CD4-positive, alpha-beta T cell (primary cell): Measurements from ENCODE around the gene CHD2. TPM values are rescaled to one million over a fixed set of nuclear protein-coding genes. Genes with fewer than 3 reads are reported as not detected.
"Not testable (repeated sequence)": the region's sequence is repeated elsewhere in the genome, so short reads cannot be mapped to it uniquely, and the experiment has no call there.

Source experiments
- ATAC-seq: fragments of 200-7000 bp; cut with Tn5 transposase; one replicate; pipeline ENCODE4 v1.10.0; 2022; ENCODE audit warnings: mild to moderate bottlenecking; ENCODE audit not compliant: poor library complexity
- CTCF ChIA-PET: fragments of 350-600 bp; sonication (Branson Sonifier 250); formaldehyde crosslinking; loops from one replicate; lab custom pipeline; 2021; ENCODE audit warnings: antibody characterized with exemption, inconsistent platforms; lab: Charles Lee
- POLR2A ChIA-PET: fragments of 350-600 bp; sonication (Branson Sonifier 250); formaldehyde crosslinking; loops from one replicate; lab custom pipeline; 2021; ENCODE audit warnings: antibody characterized with exemption, inconsistent platforms; lab: Charles Lee
- DNase-seq, 14 experiments: peaks; one replicate each; pipeline ENCODE4 v3.0.0-alpha.2; 2013 to 2020; ENCODE audit warnings: mixed read lengths in 2 of 14
- H3K27ac ChIP-seq, 2 donors: one replicate each; pipeline versions ENCODE4 v1.5.1 to v1.7.0; 2013; ENCODE audit warnings: low read length in 2 of 2, low read depth in 1 of 2, mild to moderate bottlenecking in 1 of 2
- H3K27me3 ChIP-seq, 2 experiments: 1 replicate in 1 of 2; 2 replicates in 1 of 2; pipeline versions ENCODE4 v1.6.1 to v1.7.0; 2013; ENCODE audit warnings: low read length in 2 of 2, control low read depth in 1 of 2, mild to moderate bottlenecking in 1 of 2, moderate library complexity in 1 of 2; ENCODE audit not compliant: insufficient read depth in 2 of 2, control insufficient read depth in 1 of 2
- H3K36me3 ChIP-seq: one replicate; pipeline ENCODE4 v1.6.1; 2013; ENCODE audit warnings: low read length, control low read depth; ENCODE audit not compliant: insufficient read depth
- H3K4me1 ChIP-seq: one replicate; pipeline ENCODE4 v1.6.1; 2013; ENCODE audit warnings: low read length, control low read depth; ENCODE audit not compliant: insufficient read depth
- H3K4me3 ChIP-seq: one replicate; pipeline ENCODE4 v1.5.1; 2013; ENCODE audit warnings: mild to moderate bottlenecking, low read length, moderate library complexity
- H3K9me3 ChIP-seq, 2 experiments: 1 replicate in 1 of 2; 2 replicates in 1 of 2; pipeline versions ENCODE4 v1.6.1 to v1.7.0; 2013; ENCODE audit warnings: low read length in 2 of 2, mild to moderate bottlenecking in 2 of 2, control low read depth in 1 of 2, moderate library complexity in 1 of 2; ENCODE audit not compliant: control insufficient read depth in 1 of 2, insufficient read depth in 1 of 2
- H3K27ac Mint-ChIP-seq: one replicate; pipeline ENCODE4 v1.8.0; 2020; ENCODE audit warnings: mixed read lengths
- H3K27me3 Mint-ChIP-seq: one replicate; pipeline ENCODE4 v1.8.0; 2021; ENCODE audit warnings: mixed read lengths
- H3K36me3 Mint-ChIP-seq: one replicate; pipeline ENCODE4 v1.8.0; 2021; ENCODE audit warnings: low read depth, mixed read lengths
- H3K4me1 Mint-ChIP-seq: one replicate; pipeline ENCODE4 v1.8.0; 2021; ENCODE audit warnings: low read depth, mixed read lengths
- H3K4me3 Mint-ChIP-seq: one replicate; pipeline ENCODE4 v1.8.0; 2020; ENCODE audit warnings: mild to moderate bottlenecking, mixed read lengths
- H3K9me3 Mint-ChIP-seq: one replicate; pipeline ENCODE4 v1.8.0; 2020; ENCODE audit warnings: mixed read lengths
- intact Hi-C, 2 experiments: fragments of 100-400 bp; cut with DNase I in 1 of 2; cut with micrococcal nuclease in 1 of 2; formaldehyde crosslinking; loops; one replicate each; pipeline versions ENCODE4 v1.15.1 to v1.9.0; 2023 to 2025; cut with DNase I, micrococcal nuclease
- total RNA-seq, 174 experiments: library from RNA in 2 of 174; stranded (reverse) in 2 of 174; gene quantifications; one replicate each; pipeline ENCODE4 v1.2.3 and lab custom pipeline; 2021 to 2026
- TF ChIP-seq, protein P1 (sequence below): fragments of 200-600 bp; IDR thresholded peaks from one replicate; pipeline ENCODE4 v1.8.0; 2022; ENCODE audit warnings: antibody characterized with exemption, mild to moderate bottlenecking

CHD2 gene
- total RNA-seq, 2 experiments from 2014 or later: 615 to 660 TPM

DNA sequence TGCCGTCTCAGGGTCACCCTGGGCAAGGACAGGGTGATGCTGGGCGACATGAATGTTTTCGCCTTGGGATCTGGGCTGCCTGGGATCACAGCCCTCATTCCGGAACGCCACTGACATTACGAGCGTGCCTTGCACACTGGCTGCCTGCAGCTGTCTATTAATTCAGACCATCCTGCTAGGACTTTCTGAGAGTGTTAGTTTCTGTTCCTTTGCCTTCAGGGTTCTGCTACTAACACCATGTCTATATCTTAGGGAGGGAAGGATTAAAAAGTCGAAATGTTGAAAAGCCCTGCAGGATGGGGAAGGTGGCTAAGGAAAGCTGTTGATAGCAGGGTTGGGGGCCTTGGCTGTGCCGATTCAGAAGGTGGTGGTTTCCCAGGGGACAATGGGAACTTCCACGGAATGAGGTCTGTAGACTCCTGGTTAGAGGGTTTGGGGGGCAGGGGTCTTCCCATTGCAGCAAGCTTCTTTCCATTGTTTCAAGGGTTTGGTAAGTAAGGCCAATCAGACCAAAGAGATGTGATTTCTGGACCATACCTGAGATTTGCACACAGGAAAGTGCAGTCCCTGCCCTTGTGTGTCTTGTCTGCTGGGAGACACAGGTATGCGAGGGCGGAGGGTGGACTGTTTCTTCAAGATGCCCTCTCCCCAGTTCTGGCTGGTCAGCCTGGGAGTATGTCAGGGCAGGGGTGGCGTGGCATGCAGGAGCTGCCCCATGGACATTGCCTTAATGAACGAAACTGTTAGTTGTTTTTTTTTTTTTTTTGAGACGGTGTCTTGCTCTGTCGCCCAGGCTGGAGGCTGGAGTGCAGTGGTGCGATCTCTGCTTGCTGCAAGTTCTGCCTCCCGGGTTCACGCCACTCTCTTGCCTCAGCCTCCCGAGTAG is 137.9 kb downstream of the CHD2 start:
- DNase-seq: no peak
- CTCF ChIA-PET: no interaction called here
- Histone ChIP-seq H3K27me3 (no peaks in the 10 kb centered on the region), H3K4me1 (peaks cover 13% of the 10 kb centered on the region), H3K27ac (no peak overlapping the region), H3K9me3 (peaks cover 0 to 4% of the 10 kb centered on the region in 2 experiments), H3K4me3 (no peak overlapping the region), H3K36me3 (no peaks in the 10 kb centered on the region)
- no peak overlapping the region for H3K4me3 Mint-ChIP-seq
- H3K36me3 Mint-ChIP-seq: no peaks in the 10 kb centered on the region
- no peak for ATAC-seq
- TF ChIP-seq, protein P1, sequence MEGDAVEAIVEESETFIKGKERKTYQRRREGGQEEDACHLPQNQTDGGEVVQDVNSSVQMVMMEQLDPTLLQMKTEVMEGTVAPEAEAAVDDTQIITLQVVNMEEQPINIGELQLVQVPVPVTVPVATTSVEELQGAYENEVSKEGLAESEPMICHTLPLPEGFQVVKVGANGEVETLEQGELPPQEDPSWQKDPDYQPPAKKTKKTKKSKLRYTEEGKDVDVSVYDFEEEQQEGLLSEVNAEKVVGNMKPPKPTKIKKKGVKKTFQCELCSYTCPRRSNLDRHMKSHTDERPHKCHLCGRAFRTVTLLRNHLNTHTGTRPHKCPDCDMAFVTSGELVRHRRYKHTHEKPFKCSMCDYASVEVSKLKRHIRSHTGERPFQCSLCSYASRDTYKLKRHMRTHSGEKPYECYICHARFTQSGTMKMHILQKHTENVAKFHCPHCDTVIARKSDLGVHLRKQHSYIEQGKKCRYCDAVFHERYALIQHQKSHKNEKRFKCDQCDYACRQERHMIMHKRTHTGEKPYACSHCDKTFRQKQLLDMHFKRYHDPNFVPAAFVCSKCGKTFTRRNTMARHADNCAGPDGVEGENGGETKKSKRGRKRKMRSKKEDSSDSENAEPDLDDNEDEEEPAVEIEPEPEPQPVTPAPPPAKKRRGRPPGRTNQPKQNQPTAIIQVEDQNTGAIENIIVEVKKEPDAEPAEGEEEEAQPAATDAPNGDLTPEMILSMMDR: no peak
- POLR2A ChIA-PET: interaction anchor here (1.4 kb wide), 1 partner anchor 9 kb away, joined by 7 read pairs; no protein-coding TSS in a partner anchor
- peaks cover 6% of the 10 kb centered on the region for H3K4me1 Mint-ChIP-seq
- H3K27ac Mint-ChIP-seq: no peak overlapping the region
- H3K27me3 Mint-ChIP-seq: peaks cover 4% of the 10 kb centered on the region
- intact Hi-C loops: no loop called here
- H3K9me3 Mint-ChIP-seq: no peaks in the 10 kb centered on the region

DNA sequence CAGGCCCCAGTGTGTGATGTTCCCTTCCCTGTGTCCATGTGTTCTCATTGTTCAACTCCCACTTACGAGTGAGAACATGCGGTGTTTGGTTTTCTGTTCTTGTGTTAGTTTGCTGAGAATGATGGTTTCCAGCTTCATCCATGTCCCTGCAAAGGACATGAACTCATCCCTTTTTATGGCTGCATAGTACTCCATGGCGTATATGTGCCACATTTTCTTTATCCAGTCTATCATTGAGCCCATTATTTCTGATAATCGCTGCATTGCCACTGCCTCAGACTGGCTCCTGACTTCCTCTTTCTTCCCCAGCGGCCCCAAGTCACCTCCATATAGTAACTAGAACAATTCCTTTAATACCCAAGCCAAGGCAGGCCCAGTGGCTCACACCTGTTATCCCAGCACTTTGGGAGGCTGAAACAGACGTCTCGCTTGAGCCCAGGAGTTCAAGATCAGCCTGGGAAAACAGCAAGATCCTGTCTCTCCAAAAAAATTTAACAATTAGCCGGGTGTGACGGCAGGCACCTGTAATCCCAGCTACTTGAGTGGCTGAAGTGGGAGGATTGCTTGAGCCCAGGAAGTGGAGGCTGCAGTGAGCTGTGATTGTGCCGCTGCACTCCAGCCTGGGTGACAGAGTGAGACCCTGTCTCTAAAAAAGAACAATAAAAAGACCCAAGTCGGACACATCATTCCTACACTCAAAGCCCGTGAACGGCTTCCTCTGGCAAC is 139.6 kb downstream of the CHD2 start:
- H3K4me3 Mint-ChIP-seq, H3K27ac Mint-ChIP-seq, H3K36me3 Mint-ChIP-seq, H3K27me3 Mint-ChIP-seq, intact Hi-C loops, H3K9me3 Mint-ChIP-seq, CTCF ChIA-PET, POLR2A ChIA-PET, H3K4me3 ChIP-seq, H3K27me3 ChIP-seq, ATAC-seq, H3K27ac ChIP-seq, H3K4me1 Mint-ChIP-seq, DNase-seq, H3K36me3 ChIP-seq, H3K9me3 ChIP-seq: not testable (repeated sequence)
- H3K4me1 ChIP-seq: peaks cover 13% of the 10 kb centered on the region

DNA sequence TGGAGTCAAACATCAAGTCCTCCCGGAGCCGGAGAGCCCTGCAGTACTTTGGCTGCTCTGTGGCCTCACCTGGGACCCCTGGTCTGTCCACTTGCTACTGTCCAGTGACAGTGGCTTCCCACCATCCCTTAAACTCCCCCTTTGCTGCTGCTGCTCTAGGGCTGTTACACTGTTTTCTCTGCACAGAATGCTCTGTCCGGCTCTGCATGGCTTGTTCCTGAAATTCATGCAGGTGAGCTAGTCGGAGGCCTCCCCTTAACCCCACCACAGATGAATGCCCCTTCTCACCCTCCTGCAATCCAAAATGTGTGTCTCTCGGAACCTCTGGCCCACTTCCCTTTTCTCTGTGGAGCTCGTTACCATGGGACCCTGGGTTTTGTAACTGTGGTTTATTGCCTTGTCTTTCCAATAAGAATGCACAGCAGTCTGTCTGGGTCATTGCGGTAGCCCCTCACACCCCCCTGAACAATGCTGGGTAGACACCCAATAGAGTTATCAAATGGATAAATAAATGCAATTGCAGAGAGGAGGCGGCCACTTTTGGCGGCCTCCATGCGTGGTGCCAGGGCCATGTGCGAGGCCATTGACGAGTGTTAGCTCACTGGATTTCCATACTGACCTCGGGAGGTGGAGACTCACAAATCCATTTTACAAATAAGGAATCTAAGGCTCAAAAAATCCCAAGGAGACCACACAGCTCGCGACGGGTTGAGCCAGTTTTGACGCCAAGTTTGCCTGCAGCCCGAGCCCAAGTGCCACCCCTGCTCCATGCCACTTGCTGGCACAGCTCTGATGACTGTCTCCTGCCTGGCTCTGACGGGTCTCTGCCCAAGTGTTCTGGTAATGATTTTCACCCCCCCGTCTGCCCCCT is 140.4 kb downstream of the CHD2 start:
- Mint-ChIP-seq H3K36me3 (no peaks in the 10 kb centered on the region), H3K4me3 (no peak overlapping the region), H3K9me3 (no peaks in the 10 kb centered on the region), H3K27ac (no peak overlapping the region), H3K4me1 (peaks cover 6% of the 10 kb centered on the region), H3K27me3 (peaks cover 4% of the 10 kb centered on the region)
- H3K27ac ChIP-seq: no peak overlapping the region
- ChIA-PET POLR2A (no interaction called here), CTCF (no interaction called here)
- peaks cover 11% of the 10 kb centered on the region for H3K4me1 ChIP-seq
- no peak overlapping the region for H3K4me3 ChIP-seq
- H3K9me3 ChIP-seq: peaks cover 0 to 13% of the 10 kb centered on the region in 2 experiments
- no peaks in the 10 kb centered on the region for H3K27me3 ChIP-seq
- ATAC-seq (no peak), DNase-seq (no peak)
- H3K36me3 ChIP-seq: no peaks in the 10 kb centered on the region
- intact Hi-C loops: no loop called here
- TF ChIP-seq, protein P1: no peak
